Esophagus muscularis mucosa (tissue), 4 donors: Measurements from ENCODE around the gene RGMA. TPM values are rescaled to one million over a fixed set of nuclear protein-coding genes. Genes with fewer than 3 reads are reported as not detected.

Source experiments
- DNase-seq: peaks from one replicate; pipeline ENCODE4 v3.0.0-alpha.2; 2017; ENCODE audit errors: extremely low spot score
- H3K27ac ChIP-seq, 4 donors: fragments of 200-600 bp; sonication (generic); replicated peaks in 1 of 4; 1 replicate in 3 of 4; 2 replicates in 1 of 4; pipeline ENCODE4 v1.5.1; 2016 to 2019; ENCODE audit warnings: mild to moderate bottlenecking in 1 of 4
- H3K27me3 ChIP-seq, 4 donors: fragments of 200-600 bp; sonication (generic); one replicate each; pipeline versions ENCODE4 v1.5.1 to v1.6.0; 2016 to 2019
- H3K36me3 ChIP-seq, 4 donors: fragments of 200-600 bp; sonication (generic); one replicate each; pipeline ENCODE4 v1.5.1; 2016 to 2019
- H3K4me1 ChIP-seq, 4 donors: fragments of 200-600 bp; sonication (generic); one replicate each; pipeline ENCODE4 v1.5.1; 2016 to 2019
- H3K4me3 ChIP-seq, 4 donors: fragments of 200-600 bp; sonication (generic); 1 replicate in 2 of 4; 2 replicates in 2 of 4; pipeline ENCODE4 v1.5.1; 2016 to 2019; ENCODE audit warnings: mild to moderate bottlenecking in 4 of 4, moderate library complexity in 1 of 4
- H3K9me3 ChIP-seq, 4 donors: fragments of 200-600 bp; sonication (generic); 1 replicate in 3 of 4; 2 replicates in 1 of 4; pipeline ENCODE4 v1.5.1; 2016 to 2019
- EP300 ChIP-seq: sonication (generic); formaldehyde crosslinking; IDR thresholded peaks from one replicate; pipeline ENCODE4 v1.6.1; 2017; ENCODE audit warnings: antibody characterized with exemption
- POLR2A ChIP-seq: fragments of 450-650 bp; IDR thresholded peaks from one replicate; pipeline ENCODE4 v1.6.1; 2017; ENCODE audit warnings: antibody characterized with exemption, moderate library complexity, mild to moderate bottlenecking, low read depth
- POLR2AphosphoS5 ChIP-seq, 2 donors: sonication (generic); formaldehyde crosslinking; IDR thresholded peaks; one replicate each; pipeline ENCODE4 v1.6.1; 2017; ENCODE audit warnings: antibody characterized with exemption in 2 of 2
- WGBS: methylation state at CpG from one replicate; pipeline ENCODE4 v1.1.5; 2018; 5-methylcytosine and 5-hydroxymethylcytosine counted together
- intact Hi-C: fragments of 100-400 bp; cut with DNase I; formaldehyde crosslinking; loops from one replicate; pipeline ENCODE4 v1.15.1; 2023
- total RNA-seq, 4 donors: library from RNA; depleted of rRNA; stranded (reverse); fragments of >200 nt; gene quantifications; one replicate each; pipeline versions ENCODE4 v1.1.0 to v1.2.1, GENCODE V29; 2016
- TF ChIP-seq, protein P1 (sequence below), 3 experiments: fragments of 200-600 bp in 2 of 3; fragments of 450-650 bp in 1 of 3; sonication (generic) in 2 of 3; IDR thresholded peaks; one replicate each; pipeline ENCODE4 v1.5.1; 2017 to 2019; ENCODE audit warnings: antibody characterized with exemption in 3 of 3, mild to moderate bottlenecking in 2 of 3, moderate library complexity in 1 of 3

Gene RGMA
- total RNA-seq, 4 donors from 2014 or later, result 101 to 312 (median 188) TPM

DNA sequence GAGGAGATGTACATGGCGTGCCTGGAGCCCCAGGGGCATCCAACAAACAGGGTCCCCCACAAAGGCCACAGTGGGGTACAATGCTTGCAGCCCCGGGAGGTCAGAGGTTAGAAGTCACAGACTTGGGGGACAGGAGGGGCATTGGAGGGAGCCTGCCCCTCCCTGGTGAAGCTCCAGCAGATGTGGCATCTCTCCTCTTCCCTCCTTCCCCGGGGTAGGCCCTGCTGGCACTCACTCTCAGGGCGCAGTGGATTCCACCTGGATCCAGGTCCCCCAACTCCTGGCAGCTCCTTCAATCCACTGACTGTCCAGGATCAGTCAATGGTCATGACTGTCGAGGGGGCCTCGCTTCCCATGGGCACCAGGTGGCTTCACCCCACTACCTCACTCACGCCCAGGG, 32.2 kb downstream of the RGMA start:
- no peaks in the 10 kb centered on the region for H3K27me3 ChIP-seq
- DNase-seq, result no peak
- peaks cover 32 to 100% (median 98%) of the 10 kb centered on the region in 4 donors for H3K4me1 ChIP-seq
- intact Hi-C loops, result no loop called here
- H3K36me3 ChIP-seq, result peaks cover 4 to 48% (median 21%) of the 10 kb centered on the region in 4 donors
- H3K9me3 ChIP-seq, result no peaks in the 10 kb centered on the region
- H3K4me3 ChIP-seq, result no peak overlapping the region
- 90% methylated on average over 7 of the region's 7 CpGs for WGBS
- peak overlapping the region; percentile 48 to 98 (median 61) for H3K27ac ChIP-seq
- TF ChIP-seq, protein P1, sequence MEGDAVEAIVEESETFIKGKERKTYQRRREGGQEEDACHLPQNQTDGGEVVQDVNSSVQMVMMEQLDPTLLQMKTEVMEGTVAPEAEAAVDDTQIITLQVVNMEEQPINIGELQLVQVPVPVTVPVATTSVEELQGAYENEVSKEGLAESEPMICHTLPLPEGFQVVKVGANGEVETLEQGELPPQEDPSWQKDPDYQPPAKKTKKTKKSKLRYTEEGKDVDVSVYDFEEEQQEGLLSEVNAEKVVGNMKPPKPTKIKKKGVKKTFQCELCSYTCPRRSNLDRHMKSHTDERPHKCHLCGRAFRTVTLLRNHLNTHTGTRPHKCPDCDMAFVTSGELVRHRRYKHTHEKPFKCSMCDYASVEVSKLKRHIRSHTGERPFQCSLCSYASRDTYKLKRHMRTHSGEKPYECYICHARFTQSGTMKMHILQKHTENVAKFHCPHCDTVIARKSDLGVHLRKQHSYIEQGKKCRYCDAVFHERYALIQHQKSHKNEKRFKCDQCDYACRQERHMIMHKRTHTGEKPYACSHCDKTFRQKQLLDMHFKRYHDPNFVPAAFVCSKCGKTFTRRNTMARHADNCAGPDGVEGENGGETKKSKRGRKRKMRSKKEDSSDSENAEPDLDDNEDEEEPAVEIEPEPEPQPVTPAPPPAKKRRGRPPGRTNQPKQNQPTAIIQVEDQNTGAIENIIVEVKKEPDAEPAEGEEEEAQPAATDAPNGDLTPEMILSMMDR (IDR thresholded peaks at IDR 0.05), result no peak
- TF ChIP-seq POLR2A, result no peak
- TF ChIP-seq POLR2AphosphoS5 (IDR thresholded peaks at IDR 0.05), result no peak
- no peak for TF ChIP-seq EP300

GRCh38 chr15:93055211-93055610, 33.8 kb downstream of the RGMA start:
- peak overlapping the region in 3 of 4 donors; percentile 48 to 98 (median 70) for H3K27ac ChIP-seq
- H3K36me3 ChIP-seq, result peaks cover 18 to 64% (median 36%) of the 10 kb centered on the region in 4 donors
- no peaks in the 10 kb centered on the region for H3K9me3 ChIP-seq
- no peaks in the 10 kb centered on the region for H3K27me3 ChIP-seq
- intact Hi-C loops, result no loop called here
- H3K4me1 ChIP-seq, result peaks cover 18 to 100% (median 98%) of the 10 kb centered on the region in 4 donors
- TF ChIP-seq POLR2A, result no peak
- TF ChIP-seq, protein P1 (IDR thresholded peaks at IDR 0.05), result no peak
- TF ChIP-seq EP300, result no peak
- no peak for TF ChIP-seq POLR2AphosphoS5 (IDR thresholded peaks at IDR 0.05)
- H3K4me3 ChIP-seq, result no peak overlapping the region
- no peak for DNase-seq
- WGBS, result 36% methylated on average over 4 of the region's 11 CpGs

GRCh38 chr15:93052090-93052879, 36.7 kb downstream of the RGMA start:
- 77% methylated on average over 16 of the region's 39 CpGs for WGBS
- Histone ChIP-seq H3K27ac (peak overlapping the region in 2 of 4 donors; percentile 10 to 58), H3K9me3 (no peaks in the 10 kb centered on the region), H3K27me3 (no peaks in the 10 kb centered on the region), H3K36me3 (peaks cover 18 to 93% (median 59%) of the 10 kb centered on the region in 4 donors), H3K4me1 (peaks cover 8 to 100% (median 98%) of the 10 kb centered on the region in 4 donors), H3K4me3 (no peak overlapping the region)
- TF ChIP-seq EP300 (no peak), POLR2AphosphoS5 (IDR thresholded peaks at IDR 0.05) (no peak), POLR2A (no peak)
- TF ChIP-seq, protein P1 (IDR thresholded peaks at IDR 0.05), result no peak
- intact Hi-C loops, result no loop called here
- no peak for DNase-seq

- no peak for DNase-seq
- H3K4me3 ChIP-seq, result no peak overlapping the region
- H3K9me3 ChIP-seq, result peaks cover 0 to 2% (median 0%) of the 10 kb centered on the region in 4 donors
- peak overlapping the region in 3 of 4 donors; percentile 39 to 58 (median 52) for H3K27ac ChIP-seq
- H3K4me1 ChIP-seq, result peaks cover 3 to 96% (median 91%) of the 10 kb centered on the region in 4 donors
- peaks cover 24 to 97% (median 63%) of the 10 kb centered on the region in 4 donors for H3K36me3 ChIP-seq
- WGBS, result 83% methylated on average over 13 of the region's 32 CpGs
- H3K27me3 ChIP-seq, result no peaks in the 10 kb centered on the region
- intact Hi-C loops, result no loop called here
- no peak for TF ChIP-seq POLR2AphosphoS5 (IDR thresholded peaks at IDR 0.05)
- TF ChIP-seq POLR2A, result no peak
- TF ChIP-seq, protein P1 (IDR thresholded peaks at IDR 0.05), result no peak
- TF ChIP-seq EP300, result no peak
These were observed 37.5 kb downstream of the RGMA start for GRCh38 chr15:93051236-93052089.
